Bone marrow (tissue), 2 donors: ENCODE data around the gene HPD.

Experiments used
- DNase-seq, 2 donors: peaks; one replicate each; lab custom pipeline; 2025; lab: John Stamatoyannopoulos, UW

The HPD gene

DNA sequence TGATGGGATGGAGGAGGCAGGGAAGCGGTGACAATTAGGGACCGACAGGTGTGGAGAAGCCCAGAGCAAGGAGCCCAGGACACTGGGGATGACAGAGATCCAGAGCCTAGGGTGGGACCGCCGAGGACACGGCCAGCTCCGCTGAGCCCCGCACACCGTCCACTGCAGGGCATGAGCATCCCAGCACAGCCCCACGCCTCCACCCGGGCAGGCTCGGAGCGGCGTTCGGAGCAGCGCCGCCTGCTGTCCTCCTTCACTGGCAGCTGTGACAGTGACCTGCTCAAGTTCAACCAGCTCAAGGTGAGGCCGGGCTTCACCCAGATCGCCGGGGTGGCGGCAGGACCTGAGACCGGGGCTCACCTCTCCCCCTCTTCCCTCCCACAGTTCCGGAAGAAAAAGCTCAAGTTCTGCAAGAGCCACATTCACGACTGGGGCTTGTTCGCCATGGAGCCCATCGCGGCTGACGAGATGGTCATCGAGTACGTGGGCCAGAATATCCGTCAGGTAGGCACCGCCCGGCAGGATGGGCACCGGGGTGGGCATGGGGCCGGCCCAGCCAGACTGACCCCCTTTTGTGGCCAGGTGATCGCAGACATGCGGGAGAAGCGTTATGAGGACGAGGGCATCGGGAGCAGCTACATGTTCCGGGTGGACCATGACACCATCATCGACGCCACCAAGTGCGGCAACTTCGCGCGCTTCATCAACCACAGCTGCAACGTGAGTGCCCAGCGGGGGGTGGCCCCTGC lies 31.1 kb downstream of the HPD start:
- no peak for DNase-seq

DNA sequence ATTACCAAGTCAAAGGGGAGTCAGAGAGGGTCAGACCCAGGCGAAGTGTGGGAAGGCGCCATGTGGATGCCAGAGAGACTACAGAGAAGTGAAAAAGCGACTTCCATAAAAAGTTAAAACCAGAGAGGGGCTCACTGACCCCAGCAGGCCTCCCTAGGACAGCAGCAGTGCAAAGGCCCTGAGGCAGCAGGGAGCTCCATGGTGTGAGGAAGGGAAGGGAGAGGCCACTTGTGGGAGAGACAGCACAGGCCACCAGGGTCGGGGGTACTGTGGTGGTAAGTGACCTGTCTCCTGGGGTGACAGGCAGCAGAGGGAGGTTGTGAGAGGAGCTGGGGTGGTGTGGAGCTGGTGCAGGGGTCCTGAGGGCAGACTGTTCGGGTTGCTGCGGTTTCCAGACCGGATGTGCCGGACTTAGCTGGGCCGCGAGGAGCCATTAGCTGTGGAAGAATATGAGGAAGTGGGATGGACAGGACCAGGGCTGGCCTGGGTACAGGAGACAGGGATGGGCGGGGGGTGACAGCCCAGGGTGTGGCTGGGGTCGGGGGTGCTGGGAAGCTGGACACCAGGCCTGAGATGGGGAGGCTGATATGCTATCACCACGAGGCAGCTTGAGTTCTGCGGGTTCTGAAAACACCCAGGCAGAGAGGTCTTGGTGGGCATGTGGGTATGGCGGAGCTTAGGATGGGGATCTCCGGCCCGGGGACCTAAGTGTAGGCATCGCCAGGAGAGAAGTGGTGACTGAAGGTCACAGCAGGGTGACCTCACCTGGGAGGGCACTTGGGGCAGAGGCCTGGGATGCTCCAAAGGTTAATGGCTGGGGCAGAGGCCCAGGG lies 32.1 kb downstream of the HPD start:
- no peak for DNase-seq

DNA sequence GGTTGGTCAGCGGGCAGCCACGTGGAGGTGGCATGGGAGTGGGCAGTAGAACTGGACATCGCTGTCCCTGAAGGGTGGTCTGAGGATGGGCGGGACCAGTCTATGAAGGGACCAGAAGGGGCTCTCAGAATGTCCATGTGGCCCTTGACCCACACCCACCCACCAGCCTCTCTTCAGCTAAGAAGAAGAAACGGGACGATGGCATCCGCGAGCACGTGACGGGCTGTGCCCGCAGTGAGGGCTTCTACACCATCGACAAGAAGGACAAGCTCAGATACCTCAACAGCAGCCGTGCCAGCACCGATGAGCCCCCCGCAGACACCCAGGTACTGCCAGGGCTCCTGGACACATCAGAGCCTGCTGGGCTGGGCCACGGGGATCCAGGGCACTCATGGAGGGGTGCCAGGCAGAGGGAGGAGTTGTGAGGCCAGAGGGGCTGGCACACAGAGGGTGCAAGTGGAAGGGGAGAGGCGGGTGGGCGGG lies 33.6 kb downstream of the HPD start:
- no peak for DNase-seq

DNA sequence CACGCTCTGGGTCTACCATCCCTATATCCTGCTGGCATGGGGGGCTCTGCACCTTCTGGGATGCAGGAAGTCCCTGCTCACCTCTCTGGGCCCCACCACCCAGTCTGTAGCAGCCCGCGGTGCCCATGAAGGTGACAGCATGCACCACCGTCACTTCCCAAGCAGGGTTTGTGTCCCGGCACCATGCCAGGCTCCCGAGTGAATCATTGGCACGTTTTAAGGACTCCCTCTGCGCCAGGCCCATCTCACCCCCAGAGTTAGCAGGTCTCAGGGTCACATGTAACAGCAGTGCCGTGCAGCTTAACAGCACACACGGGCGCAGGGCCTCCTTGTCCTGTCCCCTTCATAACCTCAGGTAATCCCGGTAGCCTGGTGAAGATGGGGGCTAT lies 34.9 kb downstream of the HPD start:
- no peak for DNase-seq

DNA sequence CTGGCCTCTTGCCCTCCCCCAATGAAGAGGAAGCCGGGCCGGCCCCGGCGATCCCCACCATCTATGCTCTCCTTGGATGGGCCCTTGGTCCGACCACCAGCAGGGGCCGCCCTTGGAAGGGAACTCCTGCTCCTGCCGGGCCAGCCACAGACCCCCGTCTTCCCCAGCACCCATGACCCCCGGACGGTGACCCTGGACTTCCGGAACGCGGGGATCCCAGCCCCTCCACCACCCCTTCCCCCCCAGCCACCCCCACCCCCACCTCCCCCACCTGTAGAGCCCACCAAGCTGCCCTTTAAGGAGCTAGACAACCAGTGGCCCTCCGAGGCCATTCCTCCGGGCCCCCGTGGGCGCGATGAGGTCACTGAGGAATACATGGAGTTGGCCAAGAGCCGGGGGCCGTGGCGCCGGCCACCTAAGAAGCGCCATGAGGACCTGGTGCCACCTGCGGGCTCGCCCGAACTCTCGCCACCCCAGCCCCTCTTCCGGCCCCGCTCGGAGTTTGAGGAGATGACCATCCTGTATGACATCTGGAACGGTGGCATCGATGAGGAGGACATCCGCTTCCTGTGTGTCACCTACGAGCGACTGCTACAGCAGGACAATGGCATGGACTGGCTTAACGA lies 35.4 kb downstream of the HPD start:
- no peak for DNase-seq

DNA sequence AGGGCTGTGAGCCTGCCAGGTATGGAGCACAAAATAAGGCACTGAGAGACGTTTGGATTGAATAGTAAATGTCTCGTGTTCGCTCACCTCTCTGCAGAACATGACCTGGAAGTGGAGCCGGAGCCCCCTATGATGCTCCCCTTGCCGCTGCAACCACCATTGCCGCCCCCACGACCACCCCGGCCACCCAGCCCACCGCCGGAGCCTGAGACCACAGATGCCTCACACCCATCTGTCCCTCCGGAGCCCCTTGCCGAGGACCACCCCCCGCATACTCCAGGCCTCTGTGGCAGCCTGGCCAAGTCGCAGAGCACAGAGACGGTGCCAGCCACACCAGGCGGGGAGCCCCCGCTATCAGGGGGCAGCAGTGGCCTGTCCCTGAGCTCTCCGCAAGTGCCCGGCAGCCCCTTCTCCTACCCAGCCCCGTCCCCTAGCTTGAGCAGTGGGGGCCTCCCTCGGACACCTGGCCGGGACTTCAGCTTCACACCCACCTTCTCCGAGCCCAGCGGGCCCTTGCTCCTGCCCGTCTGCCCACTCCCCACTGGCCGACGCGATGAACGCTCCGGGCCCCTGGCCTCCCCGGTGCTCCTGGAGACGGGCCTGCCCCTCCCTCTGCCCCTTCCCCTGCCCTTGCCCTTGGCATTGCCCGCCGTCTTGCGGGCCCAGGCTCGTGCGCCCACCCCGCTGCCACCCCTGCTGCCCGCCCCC lies 36.1 kb downstream of the HPD start:
- no peak for DNase-seq

DNA sequence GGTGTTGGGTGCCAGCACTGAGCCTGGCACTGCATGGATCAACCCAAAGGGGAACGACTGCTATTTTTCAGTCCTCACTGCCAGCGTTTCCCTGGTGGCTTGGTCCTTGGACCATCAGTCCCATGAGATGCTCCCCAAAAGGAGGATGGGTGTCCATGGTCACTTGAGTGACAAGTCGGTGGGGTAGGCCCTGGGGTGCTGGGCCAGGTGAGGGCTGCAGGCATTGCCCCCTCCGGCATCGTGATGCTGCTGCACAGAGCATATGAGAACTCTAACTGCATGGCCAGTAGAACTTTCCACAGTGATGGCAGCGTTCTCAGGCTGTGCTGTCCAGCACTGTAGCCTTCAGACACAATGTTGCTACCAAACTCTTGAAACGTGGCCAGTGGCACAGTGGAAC lies 38.6 kb downstream of the HPD start:
- DNase-seq = no peak

DNA sequence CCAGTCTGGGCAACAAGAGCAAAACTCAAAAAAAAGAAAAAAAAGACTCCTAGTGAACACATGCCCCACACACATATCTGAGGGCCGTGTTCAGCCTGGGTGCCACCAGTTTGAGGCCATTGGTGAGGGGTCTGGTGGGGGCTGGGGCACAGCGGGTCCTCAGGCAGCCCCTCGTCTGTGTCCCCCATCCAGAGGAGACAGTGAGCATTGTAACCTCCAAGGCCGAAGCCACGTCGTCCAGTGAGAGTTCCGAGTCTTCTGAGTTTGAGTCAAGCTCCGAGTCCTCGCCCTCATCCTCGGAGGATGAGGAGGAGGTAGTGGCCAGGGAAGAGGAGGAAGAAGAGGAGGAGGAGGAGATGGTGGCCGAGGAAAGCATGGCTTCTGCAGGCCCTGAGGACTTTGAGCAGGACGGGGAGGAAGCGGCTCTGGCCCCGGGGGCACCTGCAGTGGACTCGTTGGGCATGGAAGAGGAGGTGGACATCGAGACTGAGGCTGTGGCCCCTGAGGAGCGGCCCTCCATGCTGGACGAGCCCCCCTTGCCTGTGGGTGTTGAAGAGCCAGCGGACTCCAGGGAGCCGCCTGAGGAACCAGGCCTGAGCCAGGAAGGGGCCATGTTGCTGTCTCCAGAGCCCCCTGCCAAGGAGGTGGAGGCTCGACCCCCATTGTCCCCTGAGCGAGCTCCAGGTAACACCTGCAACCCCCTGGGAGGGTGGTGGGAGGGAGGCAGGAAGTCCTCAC lies 39.3 kb downstream of the HPD start:
- DNase-seq = no peak

DNA sequence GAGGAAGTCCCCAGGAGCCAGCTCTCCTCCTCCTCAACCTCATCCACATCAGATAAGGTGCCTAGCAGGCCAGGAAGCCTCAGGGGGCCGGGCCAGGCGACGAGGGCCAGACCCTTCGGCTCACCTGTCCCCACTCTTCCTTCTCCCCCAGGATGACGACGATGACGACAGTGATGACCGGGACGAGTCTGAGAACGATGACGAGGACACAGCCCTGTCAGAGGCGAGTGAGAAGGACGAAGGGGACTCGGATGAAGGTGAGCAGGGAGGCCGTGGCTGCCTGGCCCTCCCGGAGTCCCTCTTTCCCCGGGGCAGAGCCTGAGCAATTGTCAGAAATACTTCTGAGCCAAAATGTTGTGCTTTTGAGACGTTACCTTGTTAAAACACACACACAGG lies 41.0 kb downstream of the HPD start:
- no peak for DNase-seq

DNA sequence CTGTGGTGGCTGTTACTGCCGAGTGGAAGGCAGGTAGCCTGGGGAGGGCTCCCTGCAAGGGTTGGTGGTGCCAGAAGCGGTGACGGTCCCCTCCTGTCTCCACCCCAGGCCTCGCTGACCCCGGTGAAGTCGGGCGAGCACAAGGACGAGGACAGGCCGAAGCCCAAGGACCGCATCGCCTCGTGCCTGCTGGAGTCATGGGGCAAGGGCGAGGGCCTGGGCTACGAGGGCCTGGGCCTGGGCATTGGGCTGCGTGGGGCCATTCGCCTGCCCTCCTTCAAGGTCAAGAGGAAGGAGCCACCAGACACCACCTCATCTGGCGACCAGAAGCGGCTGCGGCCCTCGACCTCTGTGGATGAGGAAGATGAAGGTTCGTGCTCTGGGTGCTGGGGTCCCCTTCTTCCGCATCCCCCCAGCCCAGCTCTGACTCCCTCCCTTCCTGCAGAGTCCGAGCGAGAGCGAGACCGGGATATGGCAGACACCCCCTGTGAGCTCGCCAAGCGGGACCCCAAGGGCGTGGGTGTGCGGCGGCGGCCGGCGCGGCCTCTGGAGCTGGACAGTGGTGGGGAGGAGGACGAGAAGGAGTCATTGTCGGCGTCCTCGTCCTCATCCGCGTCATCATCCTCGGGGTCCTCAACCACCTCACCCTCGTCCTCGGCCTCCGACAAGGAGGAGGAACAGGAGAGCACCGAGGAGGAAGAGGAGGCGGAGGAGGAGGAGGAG lies 41.6 kb downstream of the HPD start:
- DNase-seq = no peak

DNA sequence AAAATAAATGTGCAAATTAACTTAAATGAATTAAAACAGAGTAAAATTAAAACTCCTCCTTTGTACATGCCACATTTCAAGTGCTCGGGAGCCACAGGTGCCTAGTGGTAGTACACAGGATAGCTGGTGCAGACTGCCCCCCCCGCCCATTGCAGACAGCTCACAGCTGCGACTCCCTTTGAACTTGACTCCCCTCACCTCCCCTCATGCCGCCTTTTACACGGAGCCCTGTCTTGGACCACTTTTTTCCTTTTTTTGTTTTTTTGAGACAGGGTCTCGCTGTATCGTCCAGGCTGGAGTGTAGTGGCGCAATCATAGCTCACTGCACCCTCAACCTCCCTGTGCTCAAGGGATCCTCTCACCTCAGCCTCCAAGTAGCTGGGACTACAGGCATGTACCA lies 43.4 kb downstream of the HPD start:
- no peak for DNase-seq

DNA sequence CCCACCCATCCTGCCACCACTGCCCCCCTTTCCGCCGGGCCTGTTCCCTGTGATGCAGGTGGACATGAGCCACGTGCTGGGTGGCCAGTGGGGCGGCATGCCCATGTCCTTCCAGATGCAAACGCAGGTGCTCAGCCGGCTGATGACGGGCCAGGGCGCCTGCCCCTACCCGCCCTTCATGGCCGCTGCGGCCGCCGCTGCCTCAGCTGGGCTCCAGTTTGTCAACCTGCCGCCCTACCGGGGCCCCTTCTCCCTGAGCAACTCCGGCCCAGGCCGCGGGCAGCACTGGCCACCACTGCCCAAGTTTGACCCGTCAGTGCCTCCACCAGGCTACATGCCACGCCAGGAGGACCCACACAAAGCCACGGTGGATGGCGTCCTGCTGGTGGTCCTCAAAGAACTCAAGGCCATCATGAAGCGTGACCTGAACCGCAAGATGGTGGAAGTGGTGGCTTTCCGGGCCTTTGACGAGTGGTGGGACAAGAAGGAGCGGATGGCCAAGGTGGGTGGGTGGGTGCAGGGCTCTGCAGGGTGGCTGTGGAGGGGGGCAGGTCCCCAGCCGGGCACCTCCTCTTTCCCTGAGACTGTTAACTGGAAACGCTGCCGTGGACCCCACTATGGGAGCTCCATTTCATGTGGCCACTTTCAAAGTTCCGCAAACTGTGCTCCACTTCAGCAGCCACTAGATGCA lies 44.1 kb downstream of the HPD start:
- DNase-seq = no peak

DNA sequence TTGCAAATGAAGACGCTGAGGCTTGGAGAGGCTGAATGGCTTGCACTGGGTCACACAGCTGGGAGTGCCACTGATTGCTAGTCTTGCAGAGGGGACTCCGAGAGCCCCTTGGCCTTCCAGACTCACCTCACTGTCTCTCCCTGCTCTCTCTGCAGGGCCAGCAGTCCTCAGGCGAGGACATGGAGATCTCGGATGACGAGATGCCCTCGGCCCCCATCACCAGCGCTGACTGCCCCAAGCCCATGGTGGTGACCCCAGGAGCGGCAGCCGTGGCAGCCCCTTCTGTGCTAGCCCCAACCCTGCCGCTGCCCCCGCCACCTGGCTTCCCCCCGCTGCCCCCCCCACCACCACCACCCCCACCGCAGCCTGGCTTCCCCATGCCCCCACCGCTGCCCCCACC lies 44.7 kb downstream of the HPD start:
- no peak for DNase-seq

DNA sequence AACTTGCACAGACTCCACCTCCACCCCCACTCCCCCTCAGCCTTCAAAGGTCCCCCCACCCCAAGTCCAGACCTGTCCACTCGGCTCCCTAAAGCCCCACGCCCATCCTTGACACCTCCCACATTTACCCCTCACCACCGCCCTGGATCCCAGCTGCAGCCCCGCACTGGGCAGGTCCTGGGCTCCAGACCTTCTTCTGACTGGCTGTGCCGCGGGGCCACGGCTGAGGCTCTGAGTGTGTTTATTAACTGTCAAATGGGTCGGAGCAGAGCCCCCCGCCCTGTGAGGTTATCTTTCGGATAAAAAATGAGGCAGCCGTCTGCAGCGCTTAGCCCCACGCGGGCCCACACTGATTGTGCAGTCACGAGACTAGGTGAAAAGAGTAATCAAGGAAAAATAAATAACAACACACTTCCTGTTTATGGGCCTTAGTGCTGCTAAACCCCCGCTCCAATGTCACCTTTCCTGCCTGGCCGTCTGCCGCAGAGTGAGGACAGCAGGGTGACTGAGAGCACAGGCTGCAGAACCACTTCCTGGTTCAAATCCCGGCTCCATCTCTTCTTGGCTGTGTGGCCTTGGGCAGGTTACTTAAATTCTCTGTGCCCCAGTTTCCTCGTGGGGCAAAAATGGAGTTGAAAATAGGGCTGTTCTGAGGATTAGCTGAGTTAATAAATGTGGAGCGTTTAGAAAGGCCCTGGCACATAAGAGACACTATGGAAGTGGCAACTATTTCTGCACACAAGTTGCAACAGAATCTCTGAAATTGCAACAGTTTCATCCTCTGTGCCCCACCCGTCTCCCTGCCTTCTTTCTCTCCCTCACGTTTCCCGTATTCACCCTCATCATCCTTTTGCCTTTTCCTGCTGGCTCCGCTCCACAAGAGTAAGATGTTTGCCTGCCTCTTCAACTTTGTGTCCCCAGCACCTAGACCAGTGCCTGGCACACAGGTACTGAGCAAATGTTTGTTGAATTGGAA lies 45.5 kb downstream of the HPD start:
- DNase-seq = no peak

DNA sequence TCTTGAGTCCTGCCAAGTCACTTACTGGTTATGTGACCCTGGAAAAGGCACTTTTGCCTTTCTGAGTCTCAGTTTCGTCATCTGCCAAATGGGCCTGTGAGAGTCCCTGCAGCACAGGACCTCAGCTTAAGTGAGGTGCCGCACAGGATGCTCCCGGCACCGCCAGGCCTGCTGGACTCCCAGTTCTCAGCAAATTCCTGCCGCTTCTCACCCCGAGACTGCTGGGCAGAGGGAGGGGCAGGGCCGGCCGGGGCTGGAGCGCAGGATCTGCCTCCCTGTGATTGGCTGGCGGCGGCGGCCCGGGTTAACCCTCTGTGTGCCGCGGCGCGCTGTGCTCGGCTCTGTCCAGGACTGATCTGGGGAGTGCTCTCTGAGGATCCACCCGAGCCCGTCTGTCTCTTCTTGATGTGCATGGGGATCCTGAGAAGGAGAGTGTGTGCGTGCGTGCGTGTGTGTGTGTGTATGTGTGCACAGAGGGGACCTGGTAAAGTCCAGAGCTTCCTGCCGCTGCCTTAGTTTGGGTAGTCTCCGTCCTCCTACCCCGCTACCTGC lies 46.3 kb downstream of the HPD start:
- DNase-seq = no peak

DNA sequence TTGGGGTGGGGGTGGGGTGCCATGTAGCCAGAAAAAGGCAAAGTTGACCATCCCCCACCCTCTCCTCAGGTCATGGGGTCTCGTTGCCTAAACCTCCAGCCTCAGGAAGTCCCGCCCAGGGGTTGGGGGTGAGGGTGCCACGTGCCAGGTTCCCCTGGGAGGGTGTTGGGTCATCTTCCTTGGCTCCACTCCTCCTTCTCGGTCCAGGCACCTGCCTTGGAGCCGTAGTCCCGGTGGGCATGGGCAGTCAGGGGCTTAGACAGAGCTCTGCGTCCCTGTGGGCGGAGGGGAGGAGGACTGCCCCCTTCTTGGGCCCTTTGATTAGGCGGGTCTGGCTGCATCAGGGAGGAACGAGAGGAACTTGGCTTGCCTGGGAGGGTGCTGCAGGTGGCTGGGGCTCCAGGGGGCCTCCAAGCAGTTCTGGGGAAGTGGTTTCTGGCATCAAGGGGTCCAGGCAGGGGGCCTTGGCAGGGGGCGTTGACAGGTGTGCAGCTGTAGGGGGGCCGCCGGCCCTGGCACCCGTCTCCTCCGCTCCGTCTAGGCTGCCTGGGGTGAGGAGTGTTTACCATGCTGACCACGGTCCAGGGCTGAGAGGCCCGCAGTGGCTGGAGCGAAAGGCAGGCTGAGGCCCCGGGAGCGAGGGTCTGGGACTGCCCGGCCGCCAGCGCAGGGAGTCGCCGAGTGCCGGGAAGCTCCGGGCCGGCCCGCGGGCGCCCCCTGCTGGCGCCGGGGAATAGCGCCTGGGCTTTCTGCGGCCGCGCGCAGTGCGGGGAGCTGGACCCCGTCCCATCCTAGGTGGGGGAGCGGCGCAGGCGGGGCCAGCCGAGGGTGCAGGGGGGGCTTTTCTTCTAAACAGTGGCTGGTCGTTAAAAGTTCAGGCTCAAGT lies 47.0 kb downstream of the HPD start:
- DNase-seq = peak; percentile 31 to 46

DNA sequence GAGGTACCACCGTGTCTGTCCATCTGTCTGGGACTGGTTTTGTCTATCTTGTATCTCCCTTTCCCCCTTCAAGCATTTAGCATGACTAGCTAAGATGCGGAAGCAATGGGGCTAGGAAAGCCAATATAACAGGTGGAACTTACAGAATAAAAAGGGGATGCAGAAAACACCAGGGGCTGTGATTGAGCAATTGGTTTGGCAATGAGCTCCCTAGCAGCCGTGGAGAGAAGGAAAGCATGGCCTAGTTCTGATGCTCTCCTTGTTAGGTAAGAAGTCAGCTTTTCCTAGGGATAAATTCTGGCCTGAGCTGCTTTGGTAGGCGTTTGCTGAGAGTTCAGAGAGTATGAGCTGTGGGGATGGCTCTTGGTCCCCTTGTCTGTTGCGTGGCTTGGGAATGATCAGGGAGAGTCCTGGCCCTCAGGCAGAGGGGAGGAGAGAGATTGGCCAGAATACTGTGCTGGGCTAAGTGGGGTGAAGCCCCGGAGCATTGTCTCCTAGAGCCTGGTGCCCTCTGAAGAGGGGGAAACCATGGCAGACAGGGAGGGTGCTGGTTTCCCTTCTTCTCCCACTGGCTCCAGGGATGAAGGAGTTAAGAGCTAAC lies 47.7 kb downstream of the HPD start:
- no peak for DNase-seq
